ENCODE data around the gene ELOF1.

Gene ELOF1

GRCh38 chr19:11535792-11536595, 23.0 kb downstream of the ELOF1 start (continued):
- TF ChIP-seq PRDM2 (tag by site-specific recombination; IDR thresholded peaks at IDR 0.05; ENCODE audit: borderline replicate concordance) = no peak
- no peak for TF ChIP-seq ZNF621 (tag by site-specific recombination; IDR thresholded peaks at IDR 0.05)
- no peak for TF ChIP-seq ZNF433 (tag by site-specific recombination; IDR thresholded peaks at IDR 0.05; ENCODE audit: low read depth)
- TF ChIP-seq ZNF292 (tag by site-specific recombination; IDR thresholded peaks at IDR 0.05; ENCODE audit: borderline replicate concordance, low read depth) = no peak
- no peak for TF ChIP-seq ZBTB49 (tag by site-specific recombination; IDR thresholded peaks at IDR 0.05; ENCODE audit: low read depth)
- no peak for TF ChIP-seq ZNF558 (tag by site-specific recombination; IDR thresholded peaks at IDR 0.05)
- TF ChIP-seq OVOL3 (tag by site-specific recombination; IDR thresholded peaks at IDR 0.05) = no peak

DNA sequence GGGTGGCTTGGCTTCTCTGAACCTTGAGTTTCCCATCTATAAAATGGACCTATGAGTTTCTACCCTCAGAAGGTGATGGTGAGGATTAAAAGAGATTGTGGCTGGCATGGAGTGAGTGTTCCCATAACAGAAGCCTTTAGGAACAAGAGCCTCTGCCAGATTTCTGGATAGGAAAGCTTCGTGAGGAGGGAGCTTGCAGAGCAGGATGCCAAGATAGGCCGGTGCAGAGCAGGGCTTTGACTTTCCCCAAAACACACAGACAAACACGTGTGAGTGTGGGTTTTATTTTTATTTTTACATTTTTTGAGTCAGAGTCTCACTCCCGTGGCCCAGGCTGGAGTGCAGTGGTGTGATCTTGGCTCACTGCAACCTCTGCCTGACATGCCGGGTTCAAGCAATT, 24.1 kb downstream of the ELOF1 start:
- Histone ChIP-seq H3K9me3 (ENCODE audit: control insufficient read depth, insufficient read depth, low read depth, low read length) (no peaks in the 10 kb centered on the region), H3K4me3 (ENCODE audit: low read depth, low read length) (no peak overlapping the region), H3K4me1 (ENCODE audit: control insufficient read depth, insufficient read depth, low read length) (no peaks in the 10 kb centered on the region), H3K36me3 (ENCODE audit: control insufficient read depth in 2 of 2, insufficient read depth in 1 of 2, low read length in 2 of 2) (no peaks in the 10 kb centered on the region), H3K27ac (ENCODE audit: extremely low read depth, low read depth, low read length) (no peak overlapping the region)
- POLR2A ChIA-PET = no interaction called here
- CTCF ChIA-PET = no interaction called here
- TF ChIP-seq ZNF600 (tag by site-specific recombination; IDR thresholded peaks at IDR 0.05) (peak; percentile 25; the same call in 1 of the 2 replicates), ZNF366 (tag by site-specific recombination; conservative IDR thresholded peaks at IDR 0.05) (peak; percentile 31), YY1 (tag by site-specific recombination; IDR thresholded peaks at IDR 0.05) (no peak), ZNF555 (tag by site-specific recombination; conservative IDR thresholded peaks at IDR 0.05) (peak; percentile 49)

DNA sequence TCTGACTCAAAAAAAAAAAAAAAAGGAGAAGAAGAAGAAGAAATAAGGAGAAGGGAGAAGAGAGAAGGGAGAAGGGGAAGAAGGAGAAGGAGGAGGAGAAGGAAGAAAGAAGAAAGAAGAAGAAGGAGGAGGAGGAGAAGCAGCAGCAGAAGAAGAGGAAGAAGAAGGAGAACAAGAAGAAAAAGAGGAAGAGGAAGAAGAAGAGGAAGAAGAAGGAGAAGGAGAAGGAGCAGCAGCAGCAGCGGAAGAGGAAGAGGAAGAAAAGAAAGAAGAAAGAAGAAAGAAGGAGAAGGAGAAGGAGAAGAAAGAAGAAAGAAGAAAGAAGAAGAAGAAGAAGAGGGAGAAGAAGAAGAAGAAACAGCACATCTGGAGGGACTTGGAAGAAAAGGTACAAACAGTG, 24.5 kb downstream of the ELOF1 start:
- Histone ChIP-seq H3K4me3 (ENCODE audit: low read depth, low read length) (no peak overlapping the region), H3K27ac (ENCODE audit: extremely low read depth, low read depth, low read length) (no peak overlapping the region), H3K36me3 (ENCODE audit: control insufficient read depth in 2 of 2, insufficient read depth in 1 of 2, low read length in 2 of 2) (no peaks in the 10 kb centered on the region), H3K4me1 (ENCODE audit: control insufficient read depth, insufficient read depth, low read length) (no peaks in the 10 kb centered on the region), H3K9me3 (ENCODE audit: control insufficient read depth, insufficient read depth, low read depth, low read length) (no peaks in the 10 kb centered on the region)
- CTCF ChIA-PET = interaction anchor here (0.6 kb wide), 1 partner anchor 9 kb away, joined by 5 read pairs; no protein-coding TSS in a partner anchor
- POLR2A ChIA-PET = interaction anchor here (0.7 kb wide), 1 partner anchor 20 kb away, joined by 4 read pairs; no protein-coding TSS in a partner anchor
- TF ChIP-seq, protein P1, sequence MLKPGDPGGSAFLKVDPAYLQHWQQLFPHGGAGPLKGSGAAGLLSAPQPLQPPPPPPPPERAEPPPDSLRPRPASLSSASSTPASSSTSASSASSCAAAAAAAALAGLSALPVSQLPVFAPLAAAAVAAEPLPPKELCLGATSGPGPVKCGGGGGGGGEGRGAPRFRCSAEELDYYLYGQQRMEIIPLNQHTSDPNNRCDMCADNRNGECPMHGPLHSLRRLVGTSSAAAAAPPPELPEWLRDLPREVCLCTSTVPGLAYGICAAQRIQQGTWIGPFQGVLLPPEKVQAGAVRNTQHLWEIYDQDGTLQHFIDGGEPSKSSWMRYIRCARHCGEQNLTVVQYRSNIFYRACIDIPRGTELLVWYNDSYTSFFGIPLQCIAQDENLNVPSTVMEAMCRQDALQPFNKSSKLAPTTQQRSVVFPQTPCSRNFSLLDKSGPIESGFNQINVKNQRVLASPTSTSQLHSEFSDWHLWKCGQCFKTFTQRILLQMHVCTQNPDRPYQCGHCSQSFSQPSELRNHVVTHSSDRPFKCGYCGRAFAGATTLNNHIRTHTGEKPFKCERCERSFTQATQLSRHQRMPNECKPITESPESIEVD (tag by site-specific recombination; IDR thresholded peaks at IDR 0.05) = no peak
- no peak for TF ChIP-seq ZNF211 (tag by site-specific recombination; IDR thresholded peaks at IDR 0.05; ENCODE audit: low read depth)
- TF ChIP-seq PRDM1 (tag by site-specific recombination; IDR thresholded peaks at IDR 0.05) = peak; percentile 25; the same call in 1 of the 2 replicates
- peak; percentile 84 for TF ChIP-seq ZNF513 (tag by site-specific recombination; IDR thresholded peaks at IDR 0.05)
- no peak for TF ChIP-seq SCRT2 (tag by site-specific recombination; IDR thresholded peaks at IDR 0.05)
- no peak for TF ChIP-seq ZNF654 (tag by site-specific recombination; IDR thresholded peaks at IDR 0.05; ENCODE audit: low read depth)
- TF ChIP-seq ZSCAN16 (tag by site-specific recombination; IDR thresholded peaks at IDR 0.05) = no peak
- TF ChIP-seq ZNF274 (IDR thresholded peaks at IDR 0.05; ENCODE audit: low read length) = no peak
- TF ChIP-seq ZNF274 (tag by site-specific recombination; IDR thresholded peaks at IDR 0.05; ENCODE audit: borderline replicate concordance) = no peak
- TF ChIP-seq ZNF670 (tag by site-specific recombination; IDR thresholded peaks at IDR 0.05; ENCODE audit: low read depth) = no peak
- no peak for TF ChIP-seq ZNF202 (tag by site-specific recombination; IDR thresholded peaks at IDR 0.05; ENCODE audit: borderline replicate concordance)
